HL-60 (cell line): ENCODE data around the gene STAMBP.

Experiments
- POLR2AphosphoS5 ChIP-seq: IDR thresholded peaks from 2 replicates; pipeline ENCODE4 v1.6.1; 2012; ENCODE audit warnings: low read depth
- SPI1 ChIP-seq: IDR thresholded peaks from 2 replicates; pipeline ENCODE4 v1.6.1; 2012; ENCODE audit warnings: low read depth, mild to moderate bottlenecking, borderline replicate concordance
- TF ChIP-seq, protein P1 (sequence below): IDR thresholded peaks from one replicate; pipeline ENCODE4 v1.5.1; 2011; ENCODE audit warnings: low read length, control low read depth, inconsistent platforms; ENCODE audit not compliant: insufficient read depth
- TF ChIP-seq, protein P2 (sequence below): IDR thresholded peaks from 2 replicates; pipeline ENCODE4 v1.6.1; 2012; ENCODE audit warnings: low read depth; ENCODE audit not compliant: insufficient replicate concordance

DNA sequence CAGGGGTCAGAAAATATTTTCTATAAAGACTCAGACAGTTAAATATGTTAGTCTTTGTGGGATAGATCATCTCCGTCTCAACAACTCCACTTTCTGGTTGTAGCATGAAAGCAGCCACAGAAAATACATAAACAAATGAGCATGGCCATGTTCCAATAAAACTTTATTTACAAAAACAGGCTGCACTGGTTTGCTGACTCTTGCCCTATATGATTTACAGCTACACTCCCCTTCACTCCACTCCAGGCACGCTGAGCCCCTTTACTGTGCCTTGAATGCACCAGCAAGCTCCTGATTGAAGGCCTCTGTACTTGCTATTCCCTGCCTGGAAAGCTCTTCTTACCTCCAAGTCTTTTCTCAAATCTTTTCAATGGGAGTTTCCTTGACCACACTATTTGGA lies 5.8 kb upstream of the STAMBP start:
- TF ChIP-seq, protein P1, sequence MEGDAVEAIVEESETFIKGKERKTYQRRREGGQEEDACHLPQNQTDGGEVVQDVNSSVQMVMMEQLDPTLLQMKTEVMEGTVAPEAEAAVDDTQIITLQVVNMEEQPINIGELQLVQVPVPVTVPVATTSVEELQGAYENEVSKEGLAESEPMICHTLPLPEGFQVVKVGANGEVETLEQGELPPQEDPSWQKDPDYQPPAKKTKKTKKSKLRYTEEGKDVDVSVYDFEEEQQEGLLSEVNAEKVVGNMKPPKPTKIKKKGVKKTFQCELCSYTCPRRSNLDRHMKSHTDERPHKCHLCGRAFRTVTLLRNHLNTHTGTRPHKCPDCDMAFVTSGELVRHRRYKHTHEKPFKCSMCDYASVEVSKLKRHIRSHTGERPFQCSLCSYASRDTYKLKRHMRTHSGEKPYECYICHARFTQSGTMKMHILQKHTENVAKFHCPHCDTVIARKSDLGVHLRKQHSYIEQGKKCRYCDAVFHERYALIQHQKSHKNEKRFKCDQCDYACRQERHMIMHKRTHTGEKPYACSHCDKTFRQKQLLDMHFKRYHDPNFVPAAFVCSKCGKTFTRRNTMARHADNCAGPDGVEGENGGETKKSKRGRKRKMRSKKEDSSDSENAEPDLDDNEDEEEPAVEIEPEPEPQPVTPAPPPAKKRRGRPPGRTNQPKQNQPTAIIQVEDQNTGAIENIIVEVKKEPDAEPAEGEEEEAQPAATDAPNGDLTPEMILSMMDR = no peak
- TF ChIP-seq, protein P2, sequence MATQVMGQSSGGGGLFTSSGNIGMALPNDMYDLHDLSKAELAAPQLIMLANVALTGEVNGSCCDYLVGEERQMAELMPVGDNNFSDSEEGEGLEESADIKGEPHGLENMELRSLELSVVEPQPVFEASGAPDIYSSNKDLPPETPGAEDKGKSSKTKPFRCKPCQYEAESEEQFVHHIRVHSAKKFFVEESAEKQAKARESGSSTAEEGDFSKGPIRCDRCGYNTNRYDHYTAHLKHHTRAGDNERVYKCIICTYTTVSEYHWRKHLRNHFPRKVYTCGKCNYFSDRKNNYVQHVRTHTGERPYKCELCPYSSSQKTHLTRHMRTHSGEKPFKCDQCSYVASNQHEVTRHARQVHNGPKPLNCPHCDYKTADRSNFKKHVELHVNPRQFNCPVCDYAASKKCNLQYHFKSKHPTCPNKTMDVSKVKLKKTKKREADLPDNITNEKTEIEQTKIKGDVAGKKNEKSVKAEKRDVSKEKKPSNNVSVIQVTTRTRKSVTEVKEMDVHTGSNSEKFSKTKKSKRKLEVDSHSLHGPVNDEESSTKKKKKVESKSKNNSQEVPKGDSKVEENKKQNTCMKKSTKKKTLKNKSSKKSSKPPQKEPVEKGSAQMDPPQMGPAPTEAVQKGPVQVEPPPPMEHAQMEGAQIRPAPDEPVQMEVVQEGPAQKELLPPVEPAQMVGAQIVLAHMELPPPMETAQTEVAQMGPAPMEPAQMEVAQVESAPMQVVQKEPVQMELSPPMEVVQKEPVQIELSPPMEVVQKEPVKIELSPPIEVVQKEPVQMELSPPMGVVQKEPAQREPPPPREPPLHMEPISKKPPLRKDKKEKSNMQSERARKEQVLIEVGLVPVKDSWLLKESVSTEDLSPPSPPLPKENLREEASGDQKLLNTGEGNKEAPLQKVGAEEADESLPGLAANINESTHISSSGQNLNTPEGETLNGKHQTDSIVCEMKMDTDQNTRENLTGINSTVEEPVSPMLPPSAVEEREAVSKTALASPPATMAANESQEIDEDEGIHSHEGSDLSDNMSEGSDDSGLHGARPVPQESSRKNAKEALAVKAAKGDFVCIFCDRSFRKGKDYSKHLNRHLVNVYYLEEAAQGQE = no peak
- TF ChIP-seq POLR2AphosphoS5 (no peak), SPI1 (no peak)
